Transverse colon (tissue), 4 donors: Measurements from ENCODE around the gene UXT.

ENCODE experiments used
- EP300 ChIP-seq: sonication (generic); formaldehyde crosslinking; IDR thresholded peaks from one replicate; pipeline ENCODE4 v1.6.1; 2017; ENCODE audit warnings: antibody characterized with exemption, low read depth
- POLR2A ChIP-seq: fragments of 450-650 bp; IDR thresholded peaks from one replicate; pipeline ENCODE4 v1.6.1; 2016; ENCODE audit warnings: antibody characterized with exemption, mild to moderate bottlenecking, moderate library complexity
- POLR2AphosphoS5 ChIP-seq, 3 donors: sonication (generic); formaldehyde crosslinking; IDR thresholded peaks; one replicate each; pipeline ENCODE4 v1.6.1; 2016; ENCODE audit warnings: antibody characterized with exemption in 3 of 3
- TF ChIP-seq, protein P1 (sequence below), 5 experiments: fragments of 200-600 bp in 3 of 5; fragments of 450-650 bp in 2 of 5; sonication (generic) in 3 of 5; IDR thresholded peaks; 1 replicate in 2 of 5; 2 replicates in 3 of 5; pipeline ENCODE4 v1.5.1; 2016 to 2017; ENCODE audit warnings: antibody characterized with exemption in 5 of 5, inconsistent platforms in 3 of 5, mild to moderate bottlenecking in 2 of 5, moderate library complexity in 1 of 5

DNA sequence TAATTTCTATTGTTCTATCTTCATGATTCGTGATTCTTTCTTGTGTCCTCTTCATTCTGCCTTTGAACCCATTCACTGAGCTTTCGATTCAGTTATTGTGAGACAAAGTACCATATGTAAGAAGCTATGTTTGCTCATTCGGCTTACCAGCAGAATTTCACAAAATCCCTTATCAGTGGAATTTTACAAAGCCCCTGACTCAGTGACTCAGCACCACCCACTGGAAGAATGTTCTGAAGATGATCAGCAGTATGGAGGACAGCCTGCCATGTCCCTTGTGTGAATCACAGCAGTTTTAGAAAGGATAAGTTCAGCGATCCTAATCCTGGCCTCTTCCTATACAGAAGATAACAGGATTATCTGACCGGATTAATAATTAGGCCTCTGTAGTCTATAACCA lies 5.8 kb upstream of the UXT start:
- no peak for TF ChIP-seq POLR2A
- TF ChIP-seq, protein P1, sequence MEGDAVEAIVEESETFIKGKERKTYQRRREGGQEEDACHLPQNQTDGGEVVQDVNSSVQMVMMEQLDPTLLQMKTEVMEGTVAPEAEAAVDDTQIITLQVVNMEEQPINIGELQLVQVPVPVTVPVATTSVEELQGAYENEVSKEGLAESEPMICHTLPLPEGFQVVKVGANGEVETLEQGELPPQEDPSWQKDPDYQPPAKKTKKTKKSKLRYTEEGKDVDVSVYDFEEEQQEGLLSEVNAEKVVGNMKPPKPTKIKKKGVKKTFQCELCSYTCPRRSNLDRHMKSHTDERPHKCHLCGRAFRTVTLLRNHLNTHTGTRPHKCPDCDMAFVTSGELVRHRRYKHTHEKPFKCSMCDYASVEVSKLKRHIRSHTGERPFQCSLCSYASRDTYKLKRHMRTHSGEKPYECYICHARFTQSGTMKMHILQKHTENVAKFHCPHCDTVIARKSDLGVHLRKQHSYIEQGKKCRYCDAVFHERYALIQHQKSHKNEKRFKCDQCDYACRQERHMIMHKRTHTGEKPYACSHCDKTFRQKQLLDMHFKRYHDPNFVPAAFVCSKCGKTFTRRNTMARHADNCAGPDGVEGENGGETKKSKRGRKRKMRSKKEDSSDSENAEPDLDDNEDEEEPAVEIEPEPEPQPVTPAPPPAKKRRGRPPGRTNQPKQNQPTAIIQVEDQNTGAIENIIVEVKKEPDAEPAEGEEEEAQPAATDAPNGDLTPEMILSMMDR (IDR thresholded peaks at IDR 0.05), result no peak
- no peak for TF ChIP-seq EP300
- no peak for TF ChIP-seq POLR2AphosphoS5 (IDR thresholded peaks at IDR 0.05)
